Hematopoietic multipotent progenitor cell treated with erythropoietin and hydrocortisone succinate and interleukin-3 and kit ligand, for 8 days (in vitro differentiated cells): ENCODE data around the gene TSSC4.

Experiments used
- DNase-seq: peaks from one replicate; pipeline ENCODE4 v3.0.0-alpha.2; 2015

TSSC4 gene

DNA sequence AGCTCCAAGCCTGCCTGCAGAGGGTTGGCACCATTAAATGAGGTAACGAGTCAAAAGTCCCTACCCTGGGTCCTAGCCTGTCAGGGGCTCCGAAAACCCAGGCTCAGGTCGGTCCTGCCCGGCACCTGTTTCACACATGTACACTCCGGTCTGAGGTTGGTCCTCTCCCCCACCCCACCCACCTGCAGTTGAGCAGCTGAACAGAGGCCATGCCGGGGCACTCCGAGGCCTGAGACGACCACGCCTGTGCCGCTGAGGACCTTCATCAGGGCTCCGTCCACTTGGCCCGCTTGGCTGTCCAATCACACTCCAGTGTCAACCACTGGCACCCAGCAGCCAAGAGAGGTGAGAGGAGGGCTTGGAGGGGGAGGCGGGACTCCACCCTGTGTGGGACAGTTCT, 1.6 kb downstream of the TSSC4 start:
- no peak for DNase-seq

DNA sequence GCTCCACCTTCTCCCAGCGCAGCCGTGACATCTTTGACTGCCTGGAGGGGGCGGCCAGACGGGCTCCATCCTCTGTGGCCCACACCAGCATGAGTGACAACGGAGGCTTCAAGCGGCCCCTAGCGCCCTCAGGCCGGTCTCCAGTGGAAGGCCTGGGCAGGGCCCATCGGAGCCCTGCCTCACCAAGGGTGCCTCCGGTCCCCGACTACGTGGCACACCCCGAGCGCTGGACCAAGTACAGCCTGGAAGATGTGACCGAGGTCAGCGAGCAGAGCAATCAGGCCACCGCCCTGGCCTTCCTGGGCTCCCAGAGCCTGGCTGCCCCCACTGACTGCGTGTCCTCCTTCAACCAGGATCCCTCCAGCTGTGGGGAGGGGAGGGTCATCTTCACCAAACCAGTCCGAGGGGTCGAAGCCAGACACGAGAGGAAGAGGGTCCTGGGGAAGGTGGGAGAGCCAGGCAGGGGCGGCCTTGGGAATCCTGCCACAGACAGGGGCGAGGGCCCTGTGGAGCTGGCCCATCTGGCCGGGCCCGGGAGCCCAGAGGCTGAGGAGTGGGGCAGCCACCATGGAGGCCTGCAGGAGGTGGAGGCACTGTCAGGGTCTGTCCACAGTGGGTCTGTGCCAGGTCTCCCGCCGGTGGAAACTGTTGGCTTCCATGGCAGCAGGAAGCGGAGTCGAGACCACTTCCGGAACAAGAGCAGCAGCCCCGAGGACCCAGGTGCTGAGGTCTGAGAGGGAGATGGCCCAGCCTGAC, 2.5 kb downstream of the TSSC4 start:
- no peak for DNase-seq

DNA sequence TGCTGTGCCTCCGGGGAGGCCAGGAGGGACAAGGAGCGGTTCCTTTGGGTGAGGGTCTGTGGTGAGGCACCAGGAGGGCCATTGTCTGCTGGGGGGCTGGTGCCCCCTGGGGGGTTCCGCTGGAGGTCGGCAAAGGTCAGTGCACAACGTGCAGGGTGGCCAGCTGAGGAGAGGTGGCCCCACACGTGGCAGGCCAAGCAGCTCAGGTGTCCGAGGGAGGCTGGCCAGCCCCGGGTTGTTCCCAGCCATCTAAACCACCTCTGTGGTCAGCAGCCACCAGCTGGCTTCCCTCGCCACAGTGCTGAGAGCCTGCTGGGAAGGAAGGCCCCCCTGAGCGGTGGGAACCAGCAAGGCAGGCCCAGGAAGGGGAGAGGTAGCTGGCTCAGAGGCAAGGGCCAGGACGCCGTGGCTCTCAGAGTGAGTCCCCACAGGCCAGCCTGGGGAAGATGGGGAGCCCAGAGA, 4.2 kb downstream of the TSSC4 start:
- DNase-seq: no peak

GRCh38 chr11:2406451-2406850, 5.9 kb downstream of the TSSC4 start:
- no peak for DNase-seq

DNA sequence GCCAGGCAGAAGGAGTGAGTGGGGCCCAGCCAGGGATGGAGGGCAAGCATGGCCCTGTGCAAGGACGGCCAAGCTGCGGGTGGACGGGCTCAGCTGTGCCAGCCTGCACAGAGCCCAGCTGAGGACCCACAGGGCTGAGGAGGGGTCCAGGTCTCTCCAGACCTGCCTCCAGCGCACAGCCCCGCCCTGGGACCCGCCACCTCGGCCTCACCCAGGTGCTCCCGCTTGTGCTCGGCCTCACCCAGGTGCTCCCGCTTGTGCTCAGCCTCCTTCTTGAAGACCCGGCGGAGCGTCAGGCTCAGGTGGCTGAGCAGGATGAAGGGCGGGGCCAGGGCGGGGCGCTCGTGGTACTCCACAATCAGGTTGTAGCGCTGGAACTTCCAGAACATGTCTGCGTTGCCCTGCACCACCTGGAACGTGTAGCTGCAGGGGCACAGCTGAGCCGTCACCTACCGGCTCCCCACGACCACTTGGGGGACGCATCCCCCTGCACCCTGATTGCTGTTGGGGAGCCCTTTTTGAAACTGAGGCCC, 6.4 kb downstream of the TSSC4 start:
- DNase-seq: no peak

GRCh38 chr11:2408671-2409070, 8.1 kb downstream of the TSSC4 start:
- DNase-seq: no peak

- DNase-seq: no peak
These were observed 8.6 kb downstream of the TSSC4 start for GRCh38 chr11:2409126-2409525.

DNA sequence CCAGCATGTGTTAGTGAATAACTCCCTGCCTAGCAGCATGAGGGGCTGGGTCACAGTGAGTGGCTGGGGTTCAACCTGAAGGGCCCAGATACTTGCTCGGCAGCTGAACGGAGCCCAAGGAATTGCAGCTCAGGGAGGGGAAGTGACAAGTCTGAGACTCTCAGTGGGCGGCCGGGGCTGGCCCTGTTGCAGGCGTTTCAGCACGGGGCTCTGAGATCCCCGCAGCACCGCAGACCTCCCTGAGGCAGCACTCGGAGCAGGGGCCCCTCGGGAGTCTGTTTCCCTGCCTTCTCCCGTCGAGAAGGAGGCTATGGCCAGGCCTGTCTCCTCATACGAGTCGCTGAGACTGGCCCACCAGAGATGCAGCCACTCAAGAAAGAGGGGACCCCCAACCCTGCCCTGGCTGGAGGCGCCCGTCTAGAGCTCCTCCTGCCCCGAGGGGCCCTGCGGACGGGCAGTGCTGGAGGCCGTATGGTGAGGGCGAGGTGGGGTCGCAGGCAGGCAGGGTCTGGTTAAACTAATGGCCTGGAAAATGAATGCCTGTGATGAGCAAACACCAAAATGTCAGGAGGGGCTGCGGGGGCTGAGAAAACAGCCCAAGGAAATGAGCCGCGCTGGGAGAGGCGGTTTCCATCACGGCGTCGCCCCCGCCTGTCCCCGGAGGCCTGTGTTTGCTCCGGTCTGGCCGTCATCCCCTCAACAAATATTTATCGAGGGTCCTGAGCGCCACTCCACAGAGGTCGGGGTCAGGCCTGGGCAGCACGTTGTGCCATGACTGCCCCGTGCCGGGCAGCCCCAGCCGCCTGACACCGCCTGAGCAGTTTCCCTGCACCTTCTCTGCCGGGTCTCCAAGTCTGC, 9.3 kb downstream of the TSSC4 start:
- no peak for DNase-seq

GRCh38 chr11:2410616-2411015, 10.1 kb downstream of the TSSC4 start:
- no peak for DNase-seq

- no peak for DNase-seq
These were observed 11.1 kb downstream of the TSSC4 start for GRCh38 chr11:2411446-2412305.

- no peak for DNase-seq
These were observed 11.8 kb downstream of the TSSC4 start for GRCh38 chr11:2412323-2412722.

DNA sequence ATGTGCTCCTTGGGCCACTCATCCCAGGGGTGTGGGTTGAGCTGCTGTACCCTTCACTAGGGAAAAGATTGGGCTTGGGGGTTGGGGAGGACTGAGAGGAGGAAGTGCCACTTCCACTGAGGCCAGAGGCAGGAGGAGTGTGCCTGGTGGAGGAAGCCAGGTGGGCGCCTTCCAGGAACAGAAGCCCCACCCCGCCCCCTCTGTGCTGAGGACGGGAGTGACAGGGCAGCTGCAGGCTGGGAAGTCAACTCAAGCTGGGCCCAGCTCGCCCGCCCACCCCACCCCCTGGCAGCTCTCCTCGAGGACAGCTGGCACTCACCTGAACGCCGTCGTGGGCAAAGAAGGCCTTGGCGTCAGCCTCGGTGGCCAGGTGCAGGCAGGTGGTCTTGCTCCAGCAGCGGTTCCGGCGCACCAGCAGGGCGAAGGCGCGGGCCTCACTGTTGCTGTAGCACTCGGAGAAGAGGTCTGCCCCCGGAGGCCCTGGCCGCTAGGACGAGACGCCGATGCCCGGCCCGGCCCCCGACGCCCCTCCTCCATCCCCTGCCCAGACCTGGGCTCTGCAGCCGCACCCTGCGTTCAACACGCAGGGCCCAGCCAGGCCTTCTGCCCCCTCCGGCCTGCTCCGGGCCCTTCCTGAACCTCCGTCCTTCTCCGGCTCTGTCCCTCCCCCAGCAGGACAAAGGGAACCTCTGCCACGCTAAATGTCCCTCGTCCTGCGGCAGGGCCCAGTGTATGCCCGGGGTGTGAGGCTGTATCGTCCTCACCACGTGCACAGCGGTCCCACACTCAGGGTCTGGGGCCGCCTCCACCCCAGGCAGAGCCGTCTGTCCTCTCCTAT, 13.4 kb downstream of the TSSC4 start:
- no peak for DNase-seq

DNA sequence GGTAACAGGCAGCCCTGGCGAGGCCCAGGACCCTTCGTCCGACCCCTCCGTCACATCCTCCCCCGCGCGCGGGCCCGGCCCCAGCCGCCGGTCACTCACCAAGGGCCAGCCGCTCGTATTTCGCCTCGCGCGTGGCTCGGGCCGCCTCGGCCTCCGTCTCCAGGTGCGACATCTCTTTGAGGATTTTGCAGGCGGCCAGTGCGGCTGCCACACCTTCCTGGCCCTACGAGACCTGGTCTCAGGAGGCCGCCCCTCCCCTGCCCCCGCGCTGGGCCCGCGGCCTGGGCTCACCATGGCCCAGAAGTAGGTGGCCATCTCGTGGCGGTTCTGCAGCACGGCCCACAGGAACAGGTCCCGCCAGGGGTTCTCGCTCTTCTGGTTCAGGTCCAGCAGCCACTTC, 14.1 kb downstream of the TSSC4 start:
- DNase-seq: no peak

DNA sequence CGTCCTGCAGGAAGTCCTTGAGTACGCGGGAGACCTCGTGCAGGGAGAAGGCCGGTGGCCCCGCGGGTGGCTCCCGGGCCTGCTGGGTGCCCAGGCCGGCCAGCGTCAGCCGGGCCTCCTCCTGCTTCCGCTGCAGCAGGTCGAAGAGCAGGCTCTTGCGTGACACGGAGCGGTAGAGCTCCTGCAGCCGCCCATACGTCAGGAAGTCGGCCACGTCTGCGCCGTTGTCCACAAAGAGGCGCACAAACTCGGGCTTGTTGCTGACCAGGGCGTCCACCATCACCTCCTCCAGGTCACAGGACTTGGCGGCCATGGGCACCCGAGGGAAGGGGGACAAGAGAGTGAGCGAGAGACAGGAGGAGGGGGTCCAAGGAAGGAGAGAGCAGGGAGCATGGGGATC, 14.6 kb downstream of the TSSC4 start:
- no peak for DNase-seq

GRCh38 chr11:2415601-2416380, 15.2 kb downstream of the TSSC4 start:
- no peak for DNase-seq

GRCh38 chr11:2416765-2417164, 16.2 kb downstream of the TSSC4 start:
- DNase-seq: no peak

DNA sequence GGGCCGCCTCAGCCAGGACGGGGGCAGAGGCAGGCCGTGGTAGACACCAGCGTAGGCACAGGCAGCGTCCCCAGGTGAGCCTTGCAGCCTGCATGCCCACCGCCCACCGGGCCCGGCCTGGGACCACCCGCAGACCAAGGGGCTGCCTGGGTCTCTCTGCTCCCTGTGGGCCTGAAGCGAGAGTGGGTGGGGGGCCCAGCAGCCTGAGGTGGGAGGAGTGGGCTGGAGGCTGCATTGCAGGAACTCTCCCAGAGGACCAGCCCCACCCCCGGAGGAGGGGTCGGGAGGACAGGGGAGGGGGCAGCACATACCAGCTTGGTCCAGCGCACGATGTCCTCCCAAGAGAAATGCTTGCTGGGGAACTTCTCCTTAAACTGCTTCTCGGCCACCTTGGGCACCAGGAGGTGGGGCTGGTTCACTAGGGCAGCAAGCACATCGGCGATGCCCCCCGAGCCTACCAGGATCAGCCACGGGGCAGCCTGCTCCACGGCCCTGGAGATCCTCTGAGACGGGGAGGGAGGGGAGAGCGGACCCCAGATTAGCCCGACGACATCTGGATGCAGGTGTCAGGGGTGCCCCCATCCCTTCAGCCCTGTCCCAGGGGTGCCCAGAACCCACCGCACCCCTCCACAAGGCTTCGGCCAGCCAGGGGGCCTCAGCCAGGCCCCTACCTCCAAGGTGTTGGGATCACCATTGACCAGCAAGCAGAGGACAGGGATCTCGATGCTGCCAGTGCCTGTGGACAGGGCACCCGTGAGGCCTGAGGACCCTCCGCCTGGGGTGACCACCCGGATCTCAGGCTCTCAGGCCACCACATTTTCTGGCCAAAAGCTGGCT, 17.5 kb downstream of the TSSC4 start:
- DNase-seq: no peak

DNA sequence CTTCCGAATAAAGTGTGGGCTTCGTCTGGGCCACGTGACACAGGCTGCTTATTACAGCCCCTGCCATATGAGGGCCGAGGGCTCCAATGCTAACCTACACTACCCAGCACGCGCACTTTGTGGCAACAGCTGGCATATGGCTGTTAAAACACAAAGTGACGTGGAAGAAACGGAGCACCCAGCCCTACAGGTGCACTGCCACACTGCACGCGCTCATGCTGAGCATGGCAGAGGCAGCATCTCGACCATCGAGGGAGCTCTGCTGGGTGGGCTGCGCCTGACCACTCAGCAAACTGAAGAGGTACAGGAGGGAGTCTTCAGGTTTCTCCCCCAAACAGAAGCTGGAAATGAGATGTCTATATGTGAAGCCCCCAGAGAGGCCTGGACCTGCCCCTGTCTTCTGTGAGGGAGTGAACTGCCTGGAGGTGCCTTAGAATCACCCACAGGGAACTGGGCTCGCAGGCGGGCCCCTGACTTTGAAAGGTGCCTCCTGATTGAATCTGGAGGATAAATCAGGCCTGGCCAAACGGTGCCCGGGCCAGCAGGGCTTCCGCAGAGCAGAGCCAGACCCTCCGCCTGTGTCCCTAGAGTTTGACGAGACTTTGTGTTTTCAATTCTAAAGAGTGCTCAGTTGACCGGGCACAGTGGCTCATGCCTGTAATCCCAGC, 18.3 kb downstream of the TSSC4 start:
- no peak for DNase-seq

DNA sequence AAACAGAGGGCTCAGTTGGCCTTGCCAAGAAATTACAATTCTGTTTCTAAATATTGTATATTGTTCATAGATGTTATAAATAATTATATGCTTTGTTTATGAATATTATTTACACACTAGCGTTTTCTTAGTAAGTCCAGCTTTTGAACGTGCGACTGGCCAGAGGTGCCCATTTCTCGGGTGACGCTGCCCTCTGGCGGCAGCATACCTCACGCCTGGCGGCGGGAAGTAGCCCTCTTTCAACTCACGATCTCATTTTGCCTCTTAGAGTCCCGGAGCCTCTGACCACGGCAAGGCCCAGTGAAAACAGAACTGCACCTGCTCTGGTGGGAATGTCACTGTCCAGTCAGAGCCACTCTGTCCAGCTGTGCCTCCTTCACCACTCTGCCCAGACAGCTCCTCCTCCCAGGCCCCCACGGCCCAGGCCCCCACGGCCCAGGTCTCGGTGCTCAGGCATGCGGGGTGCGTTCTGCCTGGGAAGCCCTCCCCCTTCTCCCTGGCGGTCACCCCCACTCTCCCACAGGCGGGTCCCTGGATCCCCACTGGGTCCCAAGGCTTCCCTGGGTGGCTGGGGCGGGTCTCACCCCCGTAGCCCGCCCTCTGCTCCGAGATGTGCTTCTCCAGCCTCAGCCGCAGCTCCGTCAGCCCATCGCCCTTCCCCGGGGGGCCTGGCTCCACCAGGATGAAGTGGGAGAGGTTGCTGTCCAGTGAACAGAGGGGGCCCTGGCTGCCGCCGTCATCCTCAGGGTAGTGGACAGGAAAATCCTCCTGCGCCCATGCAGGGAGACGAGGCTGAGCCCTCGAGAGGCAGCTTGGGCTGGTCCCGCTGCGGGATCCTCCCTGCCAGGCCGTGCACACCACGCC, 19.3 kb downstream of the TSSC4 start:
- DNase-seq: peak; percentile 74
